ENCODE measurements around the gene MAML3. TPM values are rescaled to one million over a fixed set of nuclear protein-coding genes. Genes with fewer than 3 reads are reported as not detected.
"Not testable (repeated sequence)": the region's sequence is repeated elsewhere in the genome, so short reads cannot be mapped to it uniquely, and the experiment has no call there.

The MAML3 gene
- total RNA-seq, 1 donor from 2014 or later, result 18.7 TPM

- no peak for DNase-seq (ENCODE audit: extremely low read depth, low read depth, low spot score)
Observed at GRCh38 chr4:139973015-139973414, 181.0 kb downstream of the MAML3 start.

GRCh38 chr4:139972305-139972704 lies 181.7 kb downstream of the MAML3 start:
- DNase-seq (ENCODE audit: extremely low read depth, low read depth, low spot score), result no peak

DNA sequence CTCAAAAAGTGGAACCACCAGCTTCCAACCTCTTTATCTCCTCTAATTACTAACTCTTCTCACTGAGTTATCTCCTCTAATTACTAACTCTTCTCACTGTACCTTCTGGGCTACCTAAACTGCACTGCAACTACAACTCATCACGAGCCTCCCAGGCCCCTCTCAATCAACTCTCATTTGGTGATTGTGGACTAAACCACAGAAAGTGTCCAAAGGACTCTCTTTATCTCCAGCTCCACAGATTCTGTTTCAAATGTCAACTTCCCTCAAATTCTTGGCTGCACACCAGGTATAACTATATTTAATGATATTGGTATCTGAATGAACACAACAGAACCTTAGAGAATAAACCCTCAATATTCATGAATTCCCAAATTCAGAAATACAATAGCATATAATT lies 182.9 kb downstream of the MAML3 start:
- DNase-seq (ENCODE audit: extremely low read depth, low read depth, low spot score), result no peak

GRCh38 chr4:139969635-139970266 lies 184.2 kb downstream of the MAML3 start:
- no peak for DNase-seq (ENCODE audit: extremely low read depth, low read depth, low spot score)

- DNase-seq (ENCODE audit: extremely low read depth, low read depth, low spot score), result no peak
Observed at GRCh38 chr4:139968831-139969230, 185.2 kb downstream of the MAML3 start.

DNA sequence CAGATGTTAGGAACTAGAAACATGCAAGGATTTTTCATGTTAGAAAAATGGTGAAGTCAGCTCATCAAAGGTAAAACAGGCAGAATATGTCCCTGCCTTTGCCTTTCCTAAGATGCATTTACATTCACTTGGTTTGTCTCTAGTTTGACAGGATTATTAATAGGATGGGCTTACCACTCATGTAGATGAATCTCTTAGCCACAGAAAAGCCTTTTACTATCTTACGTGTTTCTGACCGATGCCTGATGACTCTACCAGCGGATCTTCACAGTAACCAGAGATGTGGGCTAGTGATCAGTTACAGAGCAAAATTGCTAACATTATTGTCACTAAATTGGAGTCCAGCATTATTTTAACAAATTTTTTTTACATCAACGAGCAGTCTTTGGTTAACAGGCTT lies 187.6 kb downstream of the MAML3 start:
- no peak for DNase-seq (ENCODE audit: extremely low read depth, low read depth, low spot score)

DNA sequence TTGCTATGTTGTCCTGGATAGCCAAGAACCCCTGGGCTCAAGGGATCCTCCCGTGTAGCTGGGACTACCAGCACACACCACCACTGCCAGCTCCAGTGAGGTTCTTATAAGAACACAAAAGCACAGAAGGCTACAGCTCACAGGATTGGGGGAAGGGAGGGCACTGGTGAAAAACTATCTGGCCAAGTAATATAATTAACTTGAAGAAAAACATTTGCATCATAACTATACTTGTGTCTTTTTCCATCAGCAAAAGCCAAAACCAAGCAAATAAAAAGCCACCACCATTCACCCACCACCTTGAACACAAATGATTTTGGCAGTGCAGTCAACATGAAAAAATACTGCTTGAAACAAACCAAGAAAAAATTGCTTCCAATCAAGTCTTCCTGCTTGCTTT lies 188.2 kb downstream of the MAML3 start:
- DNase-seq (ENCODE audit: extremely low read depth, low read depth, low spot score), result no peak

- DNase-seq (ENCODE audit: extremely low read depth, low read depth, low spot score), result no peak
Observed at GRCh38 chr4:139963708-139964107, 190.3 kb downstream of the MAML3 start.

GRCh38 chr4:139962130-139962684 lies 191.8 kb downstream of the MAML3 start:
- DNase-seq (ENCODE audit: extremely low read depth, low read depth, low spot score), result no peak

- DNase-seq (ENCODE audit: extremely low read depth, low read depth, low spot score), result no peak
Observed at GRCh38 chr4:139961344-139961946, 192.5 kb downstream of the MAML3 start.

DNA sequence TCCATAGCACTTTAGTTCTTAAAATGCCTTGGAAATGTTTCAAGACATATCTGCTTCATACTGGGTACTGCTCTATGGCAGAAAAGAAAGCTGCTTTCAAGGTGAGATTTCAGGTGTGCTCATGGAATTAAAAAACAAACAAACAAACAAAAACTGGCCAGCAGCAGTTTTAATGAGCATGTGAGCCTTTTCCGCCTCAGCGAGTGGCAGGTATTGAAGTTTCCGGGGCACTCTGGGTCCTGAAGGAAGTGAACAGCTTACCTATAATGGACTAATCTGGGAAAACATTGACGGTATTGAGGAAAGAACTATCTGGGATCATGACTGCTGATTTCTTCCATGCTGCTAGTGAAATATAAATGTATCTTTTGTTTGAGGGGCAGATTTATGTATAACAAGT lies 194.6 kb downstream of the MAML3 start:
- no peak for DNase-seq (ENCODE audit: extremely low read depth, low read depth, low spot score)

GRCh38 chr4:139958739-139959098 lies 195.3 kb downstream of the MAML3 start:
- peak; percentile 60 for DNase-seq (ENCODE audit: extremely low read depth, low read depth, low spot score)

DNA sequence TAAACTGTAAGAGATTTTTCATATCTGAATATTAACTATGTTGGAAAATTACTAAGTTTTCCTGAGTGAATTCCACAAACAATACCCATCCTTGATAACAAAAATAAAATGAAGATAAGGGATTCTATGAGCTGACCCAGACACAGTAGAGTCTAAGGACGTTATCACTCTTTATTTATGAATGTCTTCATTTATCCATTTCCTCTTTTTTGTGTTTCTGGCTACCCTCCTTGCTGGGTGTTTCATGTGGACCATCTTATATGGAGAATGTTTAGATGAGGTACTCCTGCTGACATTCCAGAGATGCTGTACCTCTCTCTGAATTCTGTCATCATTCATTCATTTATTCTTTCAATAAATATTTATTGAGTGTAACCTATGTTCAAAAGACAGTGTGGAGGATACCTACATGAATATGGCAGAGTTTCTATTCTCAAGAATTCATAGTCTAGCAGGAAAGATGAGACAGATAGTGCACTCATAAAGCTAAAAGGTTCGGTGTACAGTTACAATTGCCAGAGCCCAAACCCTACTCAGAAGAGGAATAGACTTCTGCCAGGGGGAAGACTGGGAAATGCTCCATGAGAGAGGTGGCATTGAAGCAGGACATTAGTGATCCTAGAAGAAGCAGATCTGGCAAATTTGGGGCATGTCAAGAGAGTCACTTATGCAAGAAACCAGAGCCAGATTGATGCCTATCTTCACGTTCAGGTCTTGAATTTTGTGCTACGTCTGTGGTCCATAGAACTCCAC lies 195.8 kb downstream of the MAML3 start:
- no peak for DNase-seq (ENCODE audit: extremely low read depth, low read depth, low spot score)

DNA sequence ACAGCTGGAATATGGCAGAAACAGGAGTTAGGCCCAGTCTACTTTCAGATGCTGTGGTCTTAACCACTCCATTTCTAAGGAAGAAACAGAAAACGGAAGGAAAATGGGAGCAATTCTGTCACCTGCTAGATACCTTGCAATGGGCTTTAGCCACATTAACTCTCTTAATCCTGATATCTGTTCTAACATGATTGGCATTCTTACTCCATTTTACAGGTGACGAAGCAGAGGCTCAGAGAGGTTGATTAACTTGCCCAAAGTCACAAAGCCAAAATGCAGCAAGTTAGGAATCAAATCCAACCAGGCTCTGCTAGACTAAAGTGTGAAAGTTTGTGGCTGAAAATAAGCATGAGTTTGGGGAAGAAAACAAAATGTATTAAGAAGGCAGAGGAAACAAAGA lies 196.9 kb downstream of the MAML3 start:
- DNase-seq (ENCODE audit: extremely low read depth, low read depth, low spot score), result no peak

GRCh38 chr4:139956507-139957017 lies 197.4 kb downstream of the MAML3 start:
- no peak for DNase-seq (ENCODE audit: extremely low read depth, low read depth, low spot score)

DNA sequence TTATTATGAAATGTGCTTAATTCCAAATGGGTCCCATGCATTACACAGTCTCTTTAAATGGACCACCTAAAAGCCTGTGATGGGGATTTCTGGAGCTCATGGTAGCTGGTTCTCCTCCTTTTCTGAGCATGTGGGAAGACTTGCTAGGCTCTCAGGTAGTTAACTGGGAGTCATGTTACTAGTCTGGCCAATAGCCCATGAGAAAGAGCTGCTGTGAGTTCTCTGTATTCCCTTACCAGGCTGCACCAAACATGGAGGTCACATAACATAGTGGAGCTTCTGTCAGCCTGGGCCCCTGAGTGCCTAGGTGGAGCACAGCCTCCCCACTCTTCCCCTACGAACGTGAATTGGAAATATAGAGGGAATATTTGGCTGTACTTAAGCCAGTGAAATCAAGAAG lies 198.4 kb downstream of the MAML3 start:
- no peak for DNase-seq (ENCODE audit: extremely low read depth, low read depth, low spot score)

DNA sequence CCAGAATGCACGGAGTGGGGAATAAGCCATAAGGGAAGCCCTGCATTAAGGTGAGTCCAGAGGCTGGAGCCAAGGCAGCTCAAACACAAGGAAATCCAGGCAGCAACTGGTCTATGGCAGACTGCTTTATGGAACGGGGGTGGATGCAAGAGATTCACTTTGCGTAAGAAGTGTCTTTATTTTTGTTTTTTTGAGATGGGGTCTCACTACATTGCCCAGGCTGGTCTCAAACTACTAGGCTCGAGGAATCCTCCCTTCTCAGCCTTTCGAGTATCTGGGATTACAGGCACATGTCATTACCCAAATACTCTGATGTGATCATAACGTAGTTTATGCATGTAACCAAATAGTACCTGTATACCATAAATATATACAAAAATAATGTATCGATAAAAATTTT lies 199.5 kb downstream of the MAML3 start:
- DNase-seq (ENCODE audit: extremely low read depth, low read depth, low spot score), result no peak

DNA sequence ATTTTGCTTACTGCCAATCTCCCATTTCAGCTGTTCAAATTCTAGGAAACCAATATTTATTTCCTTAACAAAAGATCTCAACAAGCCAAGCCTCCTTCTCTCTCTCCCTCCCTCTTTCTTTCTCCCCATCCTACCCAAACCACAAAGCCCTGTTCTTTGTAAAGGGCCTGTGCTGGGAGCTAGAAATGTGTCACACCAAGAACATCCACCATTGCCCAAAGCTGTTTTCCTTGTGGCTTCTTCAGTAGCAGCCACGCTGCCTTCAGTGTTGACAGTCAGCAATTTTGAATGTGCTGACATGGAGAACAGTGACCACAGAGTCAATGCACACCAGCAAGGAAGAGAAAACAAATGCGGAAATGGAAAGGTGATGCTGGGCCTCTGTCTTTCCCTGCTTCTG lies 203.0 kb downstream of the MAML3 start:
- no peak for DNase-seq (ENCODE audit: extremely low read depth, low read depth, low spot score)

DNA sequence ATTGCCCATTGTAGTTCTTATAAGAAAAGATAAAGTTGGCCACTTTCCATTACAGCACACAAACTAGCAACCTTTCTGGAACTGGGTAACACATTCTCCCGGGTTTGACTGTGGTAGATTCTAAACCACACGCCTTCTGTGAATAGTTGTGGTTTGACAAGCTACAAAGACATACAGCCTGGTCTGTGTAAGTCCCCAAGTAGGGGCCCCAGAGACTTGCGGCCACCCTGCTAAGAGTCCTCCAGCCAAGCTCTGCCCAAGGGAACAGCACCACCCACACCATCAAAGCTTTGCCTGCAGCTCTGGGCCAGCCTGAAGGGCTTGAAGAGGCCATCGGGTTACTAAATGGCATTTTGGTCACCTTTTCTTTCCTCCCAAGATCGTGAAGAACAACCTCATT lies 203.4 kb downstream of the MAML3 start:
- no peak for DNase-seq (ENCODE audit: extremely low read depth, low read depth, low spot score)

DNA sequence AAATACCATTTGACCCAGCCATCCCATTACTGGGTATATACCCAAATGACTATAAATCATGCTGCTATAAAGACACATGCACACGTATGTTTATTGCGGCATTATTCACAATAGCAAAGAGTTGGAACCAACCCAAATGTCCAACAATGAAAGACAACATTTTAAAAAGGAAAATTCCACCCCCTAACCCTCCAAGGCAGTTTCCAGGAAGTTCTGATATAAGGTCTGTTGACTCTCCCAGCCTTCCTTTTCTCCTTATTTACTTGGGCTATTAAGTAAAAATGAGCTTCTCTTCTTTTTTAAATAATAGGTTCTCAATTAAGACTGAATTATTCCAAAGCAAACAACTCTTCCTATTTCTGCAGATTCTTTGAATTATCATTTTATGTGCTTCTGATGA lies 209.1 kb downstream of the MAML3 start:
- not testable (repeated sequence) for DNase-seq (ENCODE audit: extremely low read depth, low read depth, low spot score)

- no peak for DNase-seq (ENCODE audit: extremely low read depth, low read depth, low spot score)
Observed at GRCh38 chr4:139943277-139943676, 210.7 kb downstream of the MAML3 start.

GRCh38 chr4:139942241-139942640 lies 211.7 kb downstream of the MAML3 start:
- no peak for DNase-seq (ENCODE audit: extremely low read depth, low read depth, low spot score)
